ENCODE measurements around the gene MSI2.
A peak's percentile ranks its signal among the peaks of the same experiment; 100 is the strongest.

Gene MSI2

GRCh38 chr17:57684711-57685498 is 428.6 kb downstream of the MSI2 start:
- no peak for DNase-seq (ENCODE audit: low read depth in 2 of 2)

DNA sequence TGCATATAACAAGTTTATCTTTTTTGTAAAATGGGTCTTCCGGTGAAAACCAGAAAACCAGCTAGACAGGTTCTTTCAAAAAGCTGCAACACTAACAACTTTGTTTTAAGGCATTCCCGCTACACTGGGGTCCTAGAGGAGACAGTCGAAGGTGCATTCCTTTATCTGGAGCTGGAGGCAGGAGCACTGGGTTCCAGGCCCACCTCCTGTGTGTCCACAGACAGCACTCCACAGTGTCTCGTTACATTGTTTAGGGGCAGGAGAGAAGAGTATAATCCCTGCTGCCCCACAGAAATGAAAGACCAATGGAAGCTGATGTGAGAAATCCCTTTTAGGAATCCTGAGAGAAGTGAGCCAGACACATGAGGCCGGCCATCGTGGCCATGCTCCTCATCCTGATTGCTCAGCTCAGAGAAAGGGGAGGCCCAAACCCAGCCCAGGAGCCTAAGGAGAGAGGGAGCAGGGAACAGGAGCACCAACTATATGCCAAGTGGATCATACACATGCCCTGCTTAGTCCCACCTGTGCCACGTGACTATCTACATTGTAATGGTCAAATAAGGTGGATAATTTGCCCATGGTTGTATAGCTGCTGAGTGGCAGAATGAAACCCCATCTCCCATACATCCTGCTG is 429.3 kb downstream of the MSI2 start:
- no peak for DNase-seq (ENCODE audit: low read depth in 2 of 2)

DNA sequence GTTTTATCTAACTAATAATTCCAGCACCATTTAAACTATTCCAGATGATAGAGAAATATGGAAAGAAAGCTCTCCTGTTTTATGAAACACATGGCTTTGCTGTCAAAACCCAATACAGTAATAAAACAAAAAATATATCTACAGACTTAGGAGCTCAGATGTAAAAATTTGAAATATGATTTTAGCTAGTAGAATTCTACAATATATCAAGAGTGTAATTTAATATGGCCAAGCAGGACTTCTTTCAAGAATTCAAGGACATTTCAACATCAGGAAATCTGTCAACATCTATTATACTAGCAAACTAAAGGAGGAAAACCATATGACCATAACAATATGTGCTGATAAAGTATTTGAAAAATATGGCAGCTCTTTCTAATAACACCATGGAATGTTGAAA is 431.3 kb downstream of the MSI2 start:
- no peak for DNase-seq (ENCODE audit: low read depth in 2 of 2)

GRCh38 chr17:57689254-57689653 is 432.9 kb downstream of the MSI2 start:
- DNase-seq (ENCODE audit: low read depth in 2 of 2) = no peak

DNA sequence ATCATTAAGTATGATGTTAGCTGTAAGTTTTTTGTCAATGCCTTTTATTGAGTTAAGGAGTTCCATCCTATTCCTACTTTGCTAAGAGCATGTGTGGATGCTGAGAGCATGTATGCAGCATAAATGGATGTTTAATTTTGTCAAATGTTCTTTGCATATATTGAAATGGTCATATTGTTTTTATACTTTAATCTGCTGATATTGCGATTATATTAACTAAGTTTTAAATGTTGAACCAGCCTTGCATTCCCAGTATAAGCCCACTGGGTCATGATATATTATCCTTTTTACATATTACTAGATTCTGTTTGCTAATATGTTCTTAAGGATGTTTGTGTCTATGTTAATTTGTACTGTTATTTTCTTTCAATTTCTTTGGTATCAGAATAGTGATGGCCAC is 435.6 kb downstream of the MSI2 start:
- no peak for DNase-seq (ENCODE audit: low read depth in 2 of 2)

DNA sequence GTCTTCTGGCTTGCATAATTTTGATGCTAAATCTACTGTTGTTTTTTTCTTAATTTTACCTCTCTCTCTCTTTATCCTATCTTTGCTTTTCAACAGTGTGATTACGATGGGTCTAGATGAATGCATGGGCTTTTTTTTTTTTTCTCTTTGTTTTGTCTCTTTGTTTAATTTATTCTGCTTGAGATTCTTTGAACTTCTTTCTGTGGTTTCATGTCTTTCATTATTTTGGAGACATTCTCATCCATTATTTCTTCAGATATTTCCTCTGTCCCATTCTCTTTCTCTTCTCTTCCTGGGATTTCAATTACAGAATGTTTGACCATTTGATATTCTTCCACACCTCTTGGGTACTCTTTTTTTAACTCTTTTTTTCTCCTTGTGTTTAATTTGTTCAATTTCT is 436.4 kb downstream of the MSI2 start:
- DNase-seq (ENCODE audit: low read depth in 2 of 2) = no peak

DNA sequence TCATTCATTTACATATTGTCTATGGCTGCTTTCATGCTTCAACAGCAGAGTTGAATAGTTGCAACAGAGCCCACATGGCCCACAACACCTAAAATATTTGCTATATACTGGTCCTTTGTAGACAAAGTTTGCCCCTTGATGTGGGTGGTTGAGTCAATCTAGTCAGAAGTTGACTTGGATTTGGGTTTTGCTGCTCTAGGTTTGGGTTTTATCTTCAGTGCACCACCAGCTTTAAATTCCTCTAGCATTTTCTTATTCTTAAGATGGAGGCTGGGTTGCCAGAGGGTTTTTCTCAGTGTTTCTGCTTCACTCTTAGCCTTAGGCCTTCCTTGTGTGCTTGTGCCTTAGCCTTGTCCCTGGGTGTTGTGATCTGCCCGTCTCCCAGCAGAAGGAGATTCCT is 437.7 kb downstream of the MSI2 start:
- no peak for DNase-seq (ENCODE audit: low read depth in 2 of 2)

GRCh38 chr17:57696050-57696449 is 439.7 kb downstream of the MSI2 start:
- no peak for DNase-seq (ENCODE audit: low read depth in 2 of 2)

GRCh38 chr17:57697197-57697596 is 440.9 kb downstream of the MSI2 start:
- no peak for DNase-seq (ENCODE audit: low read depth in 2 of 2)

GRCh38 chr17:57697891-57698711 is 441.8 kb downstream of the MSI2 start:
- DNase-seq (ENCODE audit: low read depth in 2 of 2) = peak; percentile 5 to 27

GRCh38 chr17:57699751-57700219 is 443.5 kb downstream of the MSI2 start:
- no peak for DNase-seq (ENCODE audit: low read depth in 2 of 2)

- no peak for DNase-seq (ENCODE audit: low read depth in 2 of 2)
These were observed 444.8 kb downstream of the MSI2 start for GRCh38 chr17:57701124-57701523.

DNA sequence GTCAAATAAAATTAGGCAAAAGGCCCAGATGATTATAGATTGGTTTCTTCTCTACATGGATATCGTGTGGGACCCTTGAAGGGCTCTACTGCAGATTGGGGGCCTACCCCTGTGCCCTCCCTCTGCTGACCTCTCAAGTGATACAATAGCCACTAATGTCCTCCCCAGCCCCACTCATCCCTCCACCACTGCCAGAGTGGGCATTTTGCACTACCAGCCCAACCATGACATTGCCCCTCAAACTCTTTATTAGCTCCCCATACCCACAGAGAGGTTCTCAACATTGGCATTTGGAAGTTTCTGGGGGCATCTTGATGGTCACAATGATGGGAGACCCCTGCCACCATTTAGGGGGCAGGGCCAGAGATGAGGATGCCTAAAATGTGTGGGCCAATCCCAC is 446.9 kb downstream of the MSI2 start:
- no peak for DNase-seq (ENCODE audit: low read depth in 2 of 2)

GRCh38 chr17:57704448-57704847 is 448.1 kb downstream of the MSI2 start:
- no peak for DNase-seq (ENCODE audit: low read depth in 2 of 2)

DNA sequence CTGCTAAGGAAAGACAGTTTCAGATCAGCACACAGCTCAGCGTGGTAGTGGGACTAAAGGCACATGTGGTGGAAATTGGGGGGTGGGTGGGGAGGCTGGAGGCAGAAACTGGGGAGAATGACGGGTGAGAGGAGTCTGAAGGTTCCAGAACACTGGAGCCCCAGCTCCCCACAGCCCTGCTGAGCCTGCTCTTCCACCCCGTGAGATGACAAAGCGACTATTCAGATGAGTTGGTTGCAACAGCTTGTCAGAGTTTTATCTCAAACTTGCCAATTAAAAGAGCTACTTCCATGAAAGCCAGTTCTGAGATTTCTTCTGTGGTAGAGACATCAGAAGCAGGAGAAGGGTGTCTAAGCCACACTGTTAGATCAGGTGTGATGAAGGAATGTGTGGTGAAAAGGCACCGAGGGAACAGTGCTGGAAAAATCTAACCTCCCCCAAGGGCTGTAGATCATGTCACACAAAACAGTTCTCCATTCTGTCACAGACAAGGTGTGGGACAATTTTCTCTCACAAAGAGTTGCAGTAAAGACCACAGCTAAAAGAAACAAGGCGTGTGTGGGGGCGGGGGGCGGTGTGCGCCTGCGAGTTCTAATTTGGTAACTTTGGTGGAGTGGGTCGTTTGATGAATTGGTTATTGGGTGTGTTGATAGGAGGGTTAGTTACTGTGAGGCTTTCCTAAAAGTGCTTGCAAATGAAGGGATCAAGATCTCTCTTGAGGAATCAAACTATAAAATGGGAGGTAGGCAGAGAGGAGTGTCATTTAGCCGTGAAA is 449.8 kb downstream of the MSI2 start:
- DNase-seq (ENCODE audit: low read depth in 2 of 2) = no peak

DNA sequence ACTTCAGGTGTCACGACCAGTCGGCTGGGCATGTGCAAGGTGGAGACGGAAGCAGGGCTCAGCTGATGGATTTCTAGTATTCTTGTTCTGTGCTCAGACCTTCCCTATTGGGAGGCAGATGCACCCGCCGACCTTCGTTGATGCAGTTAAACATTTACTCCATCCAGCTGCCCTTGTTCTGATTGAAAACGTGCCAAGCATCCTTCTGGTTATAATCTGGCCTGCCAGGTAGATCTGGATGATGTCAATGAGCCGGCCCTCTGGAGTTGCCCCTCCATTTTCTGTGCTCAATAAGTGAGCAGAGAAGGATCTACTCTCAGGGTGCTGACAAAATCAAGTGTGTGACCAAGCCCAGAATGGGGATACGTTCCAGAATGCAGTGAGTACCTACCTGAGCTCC is 450.4 kb downstream of the MSI2 start:
- DNase-seq (ENCODE audit: low read depth in 2 of 2) = no peak

DNA sequence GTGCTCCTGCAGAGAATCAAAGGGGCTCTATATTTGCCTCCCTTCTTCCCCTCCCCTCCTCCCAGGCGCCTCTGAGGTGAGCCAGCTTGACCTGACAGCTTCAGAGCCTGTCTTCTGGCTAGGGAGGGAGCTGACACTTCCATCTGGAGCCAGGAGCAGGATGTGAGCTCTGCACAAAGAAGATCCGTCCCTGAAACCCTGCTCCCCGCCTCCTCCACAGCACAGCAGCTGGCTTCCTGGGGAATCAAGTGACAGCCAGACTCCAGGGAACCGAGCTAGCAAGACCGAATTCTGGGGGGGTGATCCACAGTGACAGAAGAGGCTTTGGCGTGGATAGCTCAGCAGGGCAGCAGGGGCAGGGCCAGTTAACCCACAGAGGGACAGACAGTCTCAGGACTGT is 451.6 kb downstream of the MSI2 start:
- no peak for DNase-seq (ENCODE audit: low read depth in 2 of 2)

GRCh38 chr17:57708410-57708809 is 452.1 kb downstream of the MSI2 start:
- DNase-seq (ENCODE audit: low read depth in 2 of 2) = no peak

GRCh38 chr17:57713140-57713539 is 456.8 kb downstream of the MSI2 start:
- no peak for DNase-seq (ENCODE audit: low read depth in 2 of 2)

- DNase-seq (ENCODE audit: low read depth in 2 of 2) = no peak
These were observed 458.4 kb downstream of the MSI2 start for GRCh38 chr17:57714665-57715180.

DNA sequence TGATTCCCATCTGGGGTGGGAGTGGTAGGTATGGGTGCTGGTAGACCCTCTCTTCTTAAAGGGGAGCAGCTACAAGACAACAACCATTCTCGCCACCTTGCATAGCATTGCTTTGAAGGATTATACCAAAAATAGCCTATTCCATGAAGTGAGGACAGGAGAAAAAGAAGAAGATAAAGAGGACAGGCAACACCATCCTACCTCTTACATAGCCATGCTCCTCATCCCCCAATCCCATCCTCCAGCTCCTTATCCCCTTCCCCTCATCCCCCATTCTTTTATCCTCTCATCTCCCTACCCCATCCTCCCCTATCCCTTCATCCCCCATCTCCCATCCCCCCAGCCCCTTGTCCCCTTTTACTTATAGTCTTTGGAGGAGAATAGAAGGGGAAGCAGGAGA is 459.7 kb downstream of the MSI2 start:
- DNase-seq (ENCODE audit: low read depth in 2 of 2) = no peak

DNA sequence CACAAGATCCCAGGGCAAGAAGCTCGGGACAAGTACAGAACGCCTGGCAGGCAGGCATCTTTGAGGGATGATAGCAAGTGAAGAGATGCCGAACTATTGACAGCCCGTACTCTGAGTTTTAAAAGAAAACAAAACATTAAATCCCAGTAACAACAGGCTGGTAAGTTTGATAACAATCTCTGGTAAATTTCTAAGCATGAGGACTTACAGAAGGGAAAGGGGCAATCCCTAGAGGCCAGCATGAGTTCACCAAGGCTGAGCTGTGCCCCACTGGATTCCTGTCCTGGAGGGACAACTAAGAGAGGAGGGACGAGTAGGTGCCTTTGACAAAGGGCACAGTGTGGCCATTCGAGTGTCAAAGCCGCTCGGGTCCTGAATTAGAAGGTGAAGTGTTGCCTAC is 462.6 kb downstream of the MSI2 start:
- DNase-seq (ENCODE audit: low read depth in 2 of 2) = no peak

All from stimulated activated CD8-positive, alpha-beta memory T cell treated with anti-CD3 and anti-CD28 coated beads, Interleukin-15, amount 100 ng/mL, for 4 hours (primary cell).